H7 (cell line): Measurements from ENCODE around the gene DTNBP1. TPM values are rescaled to one million over a fixed set of nuclear protein-coding genes. Genes with fewer than 3 reads are reported as not detected.

ENCODE experiments used
- DNase-seq: peaks from one replicate; pipeline ENCODE4 v3.0.0; 2012
- H3K27me3 ChIP-seq: 2 replicates; pipeline ENCODE4 v1.6.0; 2011; ENCODE audit warnings: mild to moderate bottlenecking, low read length; ENCODE audit not compliant: control insufficient read depth, insufficient read depth
- H3K36me3 ChIP-seq: replicated peaks from 2 replicates; pipeline ENCODE4 v1.5.1; 2011; ENCODE audit warnings: low read length; ENCODE audit not compliant: control insufficient read depth, insufficient read depth
- H3K4me3 ChIP-seq: 2 replicates; pipeline ENCODE4 v1.5.1; 2011; ENCODE audit warnings: low read depth, mild to moderate bottlenecking, control low read depth, low read length, moderate library complexity; ENCODE audit not compliant: insufficient read depth
- total RNA-seq: library from RNA; depleted of rRNA; stranded (reverse); fragments of >200 nt; shearing (Covaris generic); gene quantifications from 2 replicates; pipeline ENCODE4 v1.2.3, GENCODE V29; 2014

Gene DTNBP1
- total RNA-seq, 1 experiment from 2014 or later = 3.7 TPM

- no peak for DNase-seq
- H3K36me3 ChIP-seq = no peaks in the 10 kb centered on the region
- H3K27me3 ChIP-seq = no peaks in the 10 kb centered on the region
- no peak overlapping the region for H3K4me3 ChIP-seq
Measured at GRCh38 chr6:15598273-15598798, 64.5 kb downstream of the DTNBP1 start.

- Histone ChIP-seq H3K36me3 (no peaks in the 10 kb centered on the region), H3K27me3 (no peaks in the 10 kb centered on the region), H3K4me3 (no peak overlapping the region)
- DNase-seq = no peak
Measured at GRCh38 chr6:15596186-15596896, 66.5 kb downstream of the DTNBP1 start.

GRCh38 chr6:15595461-15596173, 67.2 kb downstream of the DTNBP1 start:
- no peaks in the 10 kb centered on the region for H3K36me3 ChIP-seq
- H3K4me3 ChIP-seq = no peak overlapping the region
- no peaks in the 10 kb centered on the region for H3K27me3 ChIP-seq
- DNase-seq = no peak

GRCh38 chr6:15594512-15595259, 68.1 kb downstream of the DTNBP1 start:
- no peaks in the 10 kb centered on the region for H3K36me3 ChIP-seq
- no peak overlapping the region for H3K4me3 ChIP-seq
- no peaks in the 10 kb centered on the region for H3K27me3 ChIP-seq
- no peak for DNase-seq

- Histone ChIP-seq H3K36me3 (no peaks in the 10 kb centered on the region), H3K27me3 (no peaks in the 10 kb centered on the region), H3K4me3 (no peak overlapping the region)
- DNase-seq = no peak
Measured at GRCh38 chr6:15593798-15594197, 69.0 kb downstream of the DTNBP1 start.

- H3K4me3 ChIP-seq = no peak overlapping the region
- DNase-seq = no peak
- no peaks in the 10 kb centered on the region for H3K36me3 ChIP-seq
- H3K27me3 ChIP-seq = no peaks in the 10 kb centered on the region
Measured at GRCh38 chr6:15592610-15593009, 70.2 kb downstream of the DTNBP1 start.

- Histone ChIP-seq H3K27me3 (no peaks in the 10 kb centered on the region), H3K4me3 (no peak overlapping the region), H3K36me3 (no peaks in the 10 kb centered on the region)
- no peak for DNase-seq
Measured at GRCh38 chr6:15588971-15589634, 73.7 kb downstream of the DTNBP1 start.

- H3K36me3 ChIP-seq = no peaks in the 10 kb centered on the region
- H3K27me3 ChIP-seq = no peaks in the 10 kb centered on the region
- no peak for DNase-seq
- H3K4me3 ChIP-seq = no peak overlapping the region
Measured at GRCh38 chr6:15586503-15586902, 76.3 kb downstream of the DTNBP1 start.

- no peak for DNase-seq
- Histone ChIP-seq H3K4me3 (no peak overlapping the region), H3K27me3 (no peaks in the 10 kb centered on the region), H3K36me3 (no peaks in the 10 kb centered on the region)
Measured at GRCh38 chr6:15585760-15586214, 77.0 kb downstream of the DTNBP1 start.

GRCh38 chr6:15582499-15582898, 80.3 kb downstream of the DTNBP1 start:
- Histone ChIP-seq H3K36me3 (no peaks in the 10 kb centered on the region), H3K4me3 (no peak overlapping the region), H3K27me3 (no peaks in the 10 kb centered on the region)
- DNase-seq = no peak

- H3K4me3 ChIP-seq = no peak overlapping the region
- DNase-seq = no peak
- no peaks in the 10 kb centered on the region for H3K27me3 ChIP-seq
- no peaks in the 10 kb centered on the region for H3K36me3 ChIP-seq
Measured at GRCh38 chr6:15581751-15582150, 81.1 kb downstream of the DTNBP1 start.

- Histone ChIP-seq H3K4me3 (no peak overlapping the region), H3K36me3 (no peaks in the 10 kb centered on the region), H3K27me3 (no peaks in the 10 kb centered on the region)
- DNase-seq = no peak
Measured at GRCh38 chr6:15580326-15580725, 82.5 kb downstream of the DTNBP1 start.

- no peaks in the 10 kb centered on the region for H3K36me3 ChIP-seq
- no peaks in the 10 kb centered on the region for H3K27me3 ChIP-seq
- DNase-seq = no peak
- H3K4me3 ChIP-seq = no peak overlapping the region
Measured at GRCh38 chr6:15578716-15579391, 84.0 kb downstream of the DTNBP1 start.
